Karpas-422 (cell line): ENCODE measurements around the gene RAB13. TPM values are rescaled to one million over a fixed set of nuclear protein-coding genes. Genes with fewer than 3 reads are reported as not detected.

ENCODE experiments used
- DNase-seq: peaks from one replicate; pipeline ENCODE4 v3.0.0-alpha.2; 2015
- H2AFZ ChIP-seq: fragments of 200-600 bp; sonication (generic); 2 replicates; pipeline ENCODE4 v1.6.1; 2014; ENCODE audit warnings: antibody characterized with exemption, low read length, mixed read lengths
- H3K27ac ChIP-seq: fragments of 200-600 bp; sonication (generic); 2 replicates; pipeline ENCODE4 v1.5.1; 2014; ENCODE audit warnings: mild to moderate bottlenecking, low read length, moderate library complexity
- H3K27me3 ChIP-seq: fragments of 200-600 bp; sonication (generic); 2 replicates; pipeline ENCODE4 v1.6.1; 2014; ENCODE audit warnings: low read length, mixed read lengths
- H3K36me3 ChIP-seq: fragments of 200-600 bp; sonication (generic); 2 replicates; pipeline ENCODE4 v1.6.1; 2014; ENCODE audit warnings: low read length, mixed read lengths; ENCODE audit not compliant: insufficient read depth
- H3K4me1 ChIP-seq: fragments of 200-600 bp; sonication (generic); 2 replicates; pipeline ENCODE4 v1.6.1; 2014; ENCODE audit warnings: mild to moderate bottlenecking, low read length, mixed read lengths
- H3K4me2 ChIP-seq: fragments of 200-600 bp; sonication (generic); 2 replicates; pipeline ENCODE4 v1.6.1; 2014; ENCODE audit warnings: low read length, low read depth, mild to moderate bottlenecking; ENCODE audit not compliant: poor library complexity, severe bottlenecking
- H3K4me3 ChIP-seq: fragments of 200-600 bp; sonication (generic); 2 replicates; pipeline ENCODE4 v1.5.1; 2014; ENCODE audit warnings: mild to moderate bottlenecking, antibody characterized with exemption, low read length, mixed read lengths
- H3K79me2 ChIP-seq: fragments of 200-600 bp; sonication (generic); 2 replicates; pipeline ENCODE4 v1.6.1; 2014; ENCODE audit warnings: mild to moderate bottlenecking, low read length, mixed read lengths
- H3K9ac ChIP-seq: fragments of 200-600 bp; sonication (generic); 2 replicates; pipeline ENCODE4 v1.6.0; 2014; ENCODE audit warnings: low read length
- H3K9me2 ChIP-seq: fragments of 200-600 bp; sonication (generic), shearing (Covaris generic); replicated peaks from 2 replicates; pipeline ENCODE4 v1.6.0; 2014; ENCODE audit warnings: mild to moderate bottlenecking, low read length, moderate library complexity; ENCODE audit not compliant: insufficient read depth
- H3K9me3 ChIP-seq: fragments of 300-700, 200-600 bp; sonication (generic); 2 replicates; pipeline ENCODE4 v1.6.1; 2014; ENCODE audit warnings: low read length, mixed read lengths
- H4K20me1 ChIP-seq: fragments of 200-600 bp; sonication (generic); 2 replicates; pipeline ENCODE4 v1.6.1; 2014; ENCODE audit warnings: mild to moderate bottlenecking, antibody characterized with exemption, low read length, low read depth; ENCODE audit not compliant: insufficient read depth
- total RNA-seq: library from RNA; depleted of rRNA; stranded (reverse); fragments of >200 nt; shearing (Covaris generic); gene quantifications from 2 replicates; pipeline ENCODE4 v1.2.3, GENCODE V29; 2014; ENCODE audit warnings: low replicate concordance

Gene RAB13
- total RNA-seq, 1 experiment from 2014 or later = 5.8 TPM

- DNase-seq = no peak
These were observed 46.7 kb downstream of the RAB13 start for GRCh38 chr1:153939476-153939875.

GRCh38 chr1:153938996-153939395 lies 47.1 kb downstream of the RAB13 start:
- no peaks in the 10 kb centered on the region for H3K9me3 ChIP-seq
- peaks cover 15% of the 10 kb centered on the region for H3K79me2 ChIP-seq
- no peak for DNase-seq
- no peaks in the 10 kb centered on the region for H3K9me2 ChIP-seq
- H3K4me2 ChIP-seq = no peak overlapping the region
- H3K27me3 ChIP-seq = no peaks in the 10 kb centered on the region
- no peaks in the 10 kb centered on the region for H4K20me1 ChIP-seq
- H3K36me3 ChIP-seq = peaks cover 38% of the 10 kb centered on the region
- no peak overlapping the region for H2AFZ ChIP-seq
- H3K9ac ChIP-seq = no peak overlapping the region
- no peak overlapping the region for H3K4me3 ChIP-seq
- H3K4me1 ChIP-seq = peaks cover 4% of the 10 kb centered on the region
- no peak overlapping the region for H3K27ac ChIP-seq

More at GRCh38 chr1:153939476-153939875, 46.7 kb downstream of the RAB13 start:
- no peak overlapping the region for H3K27ac ChIP-seq
- H3K27me3 ChIP-seq = no peaks in the 10 kb centered on the region
- H3K9me3 ChIP-seq = no peaks in the 10 kb centered on the region
- no peak overlapping the region for H3K4me2 ChIP-seq
- peaks cover 38% of the 10 kb centered on the region for H3K36me3 ChIP-seq
- H3K9me2 ChIP-seq = no peaks in the 10 kb centered on the region
- H3K9ac ChIP-seq = no peak overlapping the region
- peaks cover 20% of the 10 kb centered on the region for H3K79me2 ChIP-seq
- H3K4me3 ChIP-seq = no peak overlapping the region
- H3K4me1 ChIP-seq = peaks cover 9% of the 10 kb centered on the region
- no peak overlapping the region for H2AFZ ChIP-seq
- no peaks in the 10 kb centered on the region for H4K20me1 ChIP-seq

- H3K4me3 ChIP-seq = no peak overlapping the region
- H3K9ac ChIP-seq = no peak overlapping the region
- peaks cover under 1% of the 10 kb centered on the region; the same call in 1 of the 2 replicates for H3K79me2 ChIP-seq
- H3K9me3 ChIP-seq = no peaks in the 10 kb centered on the region
- H2AFZ ChIP-seq = no peak overlapping the region
- no peak for DNase-seq
- H3K27ac ChIP-seq = no peak overlapping the region
- H3K36me3 ChIP-seq = peaks cover 26% of the 10 kb centered on the region
- no peaks in the 10 kb centered on the region for H4K20me1 ChIP-seq
- H3K4me2 ChIP-seq = no peak overlapping the region
- H3K9me2 ChIP-seq = no peaks in the 10 kb centered on the region
- H3K4me1 ChIP-seq = no peaks in the 10 kb centered on the region
- H3K27me3 ChIP-seq = no peaks in the 10 kb centered on the region
These were observed 48.8 kb downstream of the RAB13 start for GRCh38 chr1:153937331-153937730.

- no peak for DNase-seq
- Histone ChIP-seq H3K27me3 (no peaks in the 10 kb centered on the region), H3K4me2 (no peak overlapping the region), H3K9me2 (no peaks in the 10 kb centered on the region), H2AFZ (no peak overlapping the region), H3K79me2 (no peaks in the 10 kb centered on the region), H3K9me3 (no peaks in the 10 kb centered on the region), H4K20me1 (no peaks in the 10 kb centered on the region), H3K36me3 (peaks cover 26% of the 10 kb centered on the region), H3K9ac (no peak overlapping the region), H3K4me3 (no peak overlapping the region), H3K27ac (no peak overlapping the region), H3K4me1 (no peaks in the 10 kb centered on the region)
These were observed 49.9 kb downstream of the RAB13 start for GRCh38 chr1:153936011-153936802.

- H3K36me3 ChIP-seq = peaks cover 26% of the 10 kb centered on the region
- H2AFZ ChIP-seq = no peak overlapping the region
- no peak overlapping the region for H3K4me3 ChIP-seq
- DNase-seq = no peak
- H3K4me1 ChIP-seq = peaks cover 2% of the 10 kb centered on the region; the same call in 1 of the 2 replicates
- no peak overlapping the region for H3K9ac ChIP-seq
- no peaks in the 10 kb centered on the region for H3K9me2 ChIP-seq
- H3K79me2 ChIP-seq = no peaks in the 10 kb centered on the region
- H3K27ac ChIP-seq = no peak overlapping the region
- no peaks in the 10 kb centered on the region for H3K9me3 ChIP-seq
- H3K27me3 ChIP-seq = no peaks in the 10 kb centered on the region
- H3K4me2 ChIP-seq = no peak overlapping the region
- no peaks in the 10 kb centered on the region for H4K20me1 ChIP-seq
These were observed 51.4 kb downstream of the RAB13 start for GRCh38 chr1:153934746-153935145.

- H3K4me1 ChIP-seq = peaks cover 10% of the 10 kb centered on the region
- no peak overlapping the region for H3K9ac ChIP-seq
- H3K27me3 ChIP-seq = no peaks in the 10 kb centered on the region
- no peak overlapping the region for H3K4me2 ChIP-seq
- H4K20me1 ChIP-seq = no peaks in the 10 kb centered on the region
- no peak overlapping the region for H3K4me3 ChIP-seq
- DNase-seq = no peak
- no peaks in the 10 kb centered on the region for H3K9me3 ChIP-seq
- peaks cover 24% of the 10 kb centered on the region for H3K36me3 ChIP-seq
- H3K9me2 ChIP-seq = no peaks in the 10 kb centered on the region
- H3K27ac ChIP-seq = no peak overlapping the region
- no peaks in the 10 kb centered on the region for H3K79me2 ChIP-seq
- no peak overlapping the region for H2AFZ ChIP-seq
These were observed 52.2 kb downstream of the RAB13 start for GRCh38 chr1:153933955-153934354.

GRCh38 chr1:153933430-153933829 lies 52.7 kb downstream of the RAB13 start:
- no peak for DNase-seq
- Histone ChIP-seq H3K79me2 (no peaks in the 10 kb centered on the region), H3K9me2 (no peaks in the 10 kb centered on the region), H2AFZ (no peak overlapping the region), H3K27me3 (no peaks in the 10 kb centered on the region), H3K4me2 (no peak overlapping the region), H3K36me3 (peaks cover 21% of the 10 kb centered on the region), H4K20me1 (no peaks in the 10 kb centered on the region), H3K9me3 (no peaks in the 10 kb centered on the region), H3K4me1 (peaks cover 15% of the 10 kb centered on the region), H3K9ac (no peak overlapping the region), H3K4me3 (no peak overlapping the region), H3K27ac (no peak overlapping the region)

GRCh38 chr1:153932156-153933131 lies 53.7 kb downstream of the RAB13 start:
- DNase-seq = no peak
- Histone ChIP-seq H3K27me3 (no peaks in the 10 kb centered on the region), H3K4me2 (no peak overlapping the region), H3K9ac (no peak overlapping the region), H3K27ac (no peak overlapping the region), H3K4me3 (no peak overlapping the region), H3K4me1 (peaks cover 18% of the 10 kb centered on the region), H2AFZ (no peak overlapping the region), H4K20me1 (no peaks in the 10 kb centered on the region), H3K36me3 (peaks cover 17% of the 10 kb centered on the region), H3K9me3 (no peaks in the 10 kb centered on the region), H3K9me2 (no peaks in the 10 kb centered on the region), H3K79me2 (no peaks in the 10 kb centered on the region)
